Activated CD4-positive, alpha-beta T cell treated with anti-CD3 and anti-CD28 coated beads, Interleukin-2, amount 10 ng/mL, durations not matched to agents 7 days and 5 days (primary cell): ENCODE data around the gene DDR1. TPM values are rescaled to one million over a fixed set of nuclear protein-coding genes. Genes with fewer than 3 reads are reported as not detected.
"Not testable (repeated sequence)": the region's sequence is repeated elsewhere in the genome, so short reads cannot be mapped to it uniquely, and the experiment has no call there.

Source experiments
- CTCF ChIA-PET: fragments of 350-600 bp; sonication (Branson Sonifier 250); formaldehyde crosslinking; loops from one replicate; lab custom pipeline; 2021; ENCODE audit warnings: antibody characterized with exemption; lab: Charles Lee
- POLR2A ChIA-PET: fragments of 350-600 bp; sonication (Branson Sonifier 250); formaldehyde crosslinking; loops from one replicate; lab custom pipeline; 2021; ENCODE audit warnings: antibody characterized with exemption; lab: Charles Lee
- DNase-seq: peaks from one replicate; pipeline ENCODE4 v3.0.0-alpha.2; 2020
- H3K27ac Mint-ChIP-seq: one replicate; pipeline ENCODE4 v1.8.0; 2021; ENCODE audit warnings: mild to moderate bottlenecking, moderate library complexity, mixed read lengths
- H3K27me3 Mint-ChIP-seq: one replicate; pipeline ENCODE4 v1.8.0; 2021; ENCODE audit warnings: mixed read lengths
- H3K36me3 Mint-ChIP-seq: one replicate; pipeline ENCODE4 v1.8.0; 2021; ENCODE audit warnings: low read depth, mixed read lengths
- H3K4me1 Mint-ChIP-seq: one replicate; pipeline ENCODE4 v1.8.0; 2021; ENCODE audit warnings: mixed read lengths
- H3K4me3 Mint-ChIP-seq: one replicate; pipeline ENCODE4 v1.8.0; 2021; ENCODE audit warnings: mild to moderate bottlenecking, moderate library complexity, mixed read lengths
- H3K9me3 Mint-ChIP-seq: one replicate; pipeline ENCODE4 v1.8.0; 2021; ENCODE audit warnings: mixed read lengths
- total RNA-seq, 2 experiments: library from RNA; stranded (reverse); gene quantifications; one replicate each; pipeline ENCODE4 v1.2.3, GENCODE V29; 2021

Gene DDR1
- total RNA-seq, 2 experiments from 2014 or later = 4.5 to 5.6 TPM

GRCh38 chr6:30842754-30843610, 41.3 kb upstream of the DDR1 start:
- peaks cover 4% of the 10 kb centered on the region for H3K27me3 Mint-ChIP-seq
- no peaks in the 10 kb centered on the region for H3K9me3 Mint-ChIP-seq
- POLR2A ChIA-PET = no interaction called here
- CTCF ChIA-PET = interaction anchor here (0.6 to 2.6 kb wide), 5 partner anchors 9 to 70 kb away, joined by 3 to 14 read pairs (median 4); no protein-coding TSS in a partner anchor
- peak; percentile 11 for DNase-seq
- H3K36me3 Mint-ChIP-seq = no peaks in the 10 kb centered on the region
- no peak overlapping the region for H3K4me3 Mint-ChIP-seq
- peaks cover 20% of the 10 kb centered on the region for H3K4me1 Mint-ChIP-seq
- no peak overlapping the region for H3K27ac Mint-ChIP-seq

- ChIA-PET POLR2A (no interaction called here), CTCF (interaction anchor here (0.6 to 2.6 kb wide), 6 partner anchors 9 to 244 kb away, joined by 3 to 14 read pairs (median 4); no protein-coding TSS in a partner anchor)
- no peak overlapping the region for H3K27ac Mint-ChIP-seq
- H3K4me1 Mint-ChIP-seq = peaks cover 20% of the 10 kb centered on the region
- H3K9me3 Mint-ChIP-seq = no peaks in the 10 kb centered on the region
- H3K27me3 Mint-ChIP-seq = peaks cover 4% of the 10 kb centered on the region
- no peak overlapping the region for H3K4me3 Mint-ChIP-seq
- H3K36me3 Mint-ChIP-seq = no peaks in the 10 kb centered on the region
- DNase-seq = no peak
Measured at GRCh38 chr6:30843611-30843998, 40.7 kb upstream of the DDR1 start.

- no peak overlapping the region for H3K4me3 Mint-ChIP-seq
- H3K27me3 Mint-ChIP-seq = peaks cover 4% of the 10 kb centered on the region
Measured at GRCh38 chr6:30844118-30844535, 40.2 kb upstream of the DDR1 start.

GRCh38 chr6:30845183-30845582, 39.1 kb upstream of the DDR1 start:
- Mint-ChIP-seq H3K27me3 (peaks cover 4% of the 10 kb centered on the region), H3K4me3 (no peak overlapping the region), H3K27ac (no peak overlapping the region), H3K9me3 (no peaks in the 10 kb centered on the region), H3K4me1 (peaks cover 20% of the 10 kb centered on the region), H3K36me3 (no peaks in the 10 kb centered on the region)
- CTCF ChIA-PET = interaction anchor here (1.0 to 2.6 kb wide), 4 partner anchors 11 to 57 kb away, joined by 3 to 14 read pairs (median 4); no protein-coding TSS in a partner anchor
- POLR2A ChIA-PET = no interaction called here
- no peak for DNase-seq

More at GRCh38 chr6:30844118-30844535, 40.2 kb upstream of the DDR1 start:
- no peak for DNase-seq
- Mint-ChIP-seq H3K36me3 (no peaks in the 10 kb centered on the region), H3K4me1 (peaks cover 20% of the 10 kb centered on the region), H3K27ac (no peak overlapping the region), H3K9me3 (no peaks in the 10 kb centered on the region)
- CTCF ChIA-PET = interaction anchor here (0.9 to 2.6 kb wide), 6 partner anchors 13 to 273 kb away, joined by 3 to 14 read pairs (median 4); partner anchors contain the start of gene ABCF1
- POLR2A ChIA-PET = no interaction called here

GRCh38 chr6:30847421-30847970, 36.8 kb upstream of the DDR1 start:
- Mint-ChIP-seq H3K9me3 (peaks cover 15% of the 10 kb centered on the region), H3K27me3 (peaks cover 4% of the 10 kb centered on the region), H3K27ac (no peak overlapping the region), H3K4me1 (peaks cover 16% of the 10 kb centered on the region), H3K4me3 (no peak overlapping the region), H3K36me3 (peaks cover 3% of the 10 kb centered on the region)
- DNase-seq = no peak
- POLR2A ChIA-PET = interaction anchor here (0.5 kb wide), 1 partner anchor 568 kb away, joined by 4 read pairs; no protein-coding TSS in a partner anchor
- CTCF ChIA-PET = interaction anchor here (0.8 kb wide), 1 partner anchor 11 kb away, joined by 3 read pairs; no protein-coding TSS in a partner anchor

- no peak for DNase-seq
- H3K27me3 Mint-ChIP-seq = peaks cover 4% of the 10 kb centered on the region
- POLR2A ChIA-PET = no interaction called here
- peaks cover 15% of the 10 kb centered on the region for H3K9me3 Mint-ChIP-seq
- peaks cover 14% of the 10 kb centered on the region for H3K4me1 Mint-ChIP-seq
- no peak overlapping the region for H3K27ac Mint-ChIP-seq
- H3K36me3 Mint-ChIP-seq = peaks cover 3% of the 10 kb centered on the region
- CTCF ChIA-PET = no interaction called here
- H3K4me3 Mint-ChIP-seq = no peak overlapping the region
Measured at GRCh38 chr6:30847971-30848436, 36.3 kb upstream of the DDR1 start.

- Mint-ChIP-seq H3K4me1 (no peaks in the 10 kb centered on the region), H3K27ac (no peak overlapping the region), H3K9me3 (peaks cover 17% of the 10 kb centered on the region), H3K4me3 (no peak overlapping the region), H3K36me3 (peaks cover 3% of the 10 kb centered on the region), H3K27me3 (peaks cover 2% of the 10 kb centered on the region)
- ChIA-PET POLR2A (no interaction called here), CTCF (no interaction called here)
- no peak for DNase-seq
Measured at GRCh38 chr6:30849903-30850651, 34.2 kb upstream of the DDR1 start.

GRCh38 chr6:30852459-30852858, 31.9 kb upstream of the DDR1 start:
- H3K4me1 Mint-ChIP-seq, CTCF ChIA-PET, H3K36me3 Mint-ChIP-seq, DNase-seq, POLR2A ChIA-PET, H3K27ac Mint-ChIP-seq, H3K27me3 Mint-ChIP-seq, H3K4me3 Mint-ChIP-seq: not testable (repeated sequence)
- H3K9me3 Mint-ChIP-seq = peaks cover 17% of the 10 kb centered on the region

GRCh38 chr6:30854285-30855040, 29.9 kb upstream of the DDR1 start:
- Mint-ChIP-seq H3K4me1 (no peaks in the 10 kb centered on the region), H3K9me3 (peaks cover 28% of the 10 kb centered on the region), H3K27ac (no peak overlapping the region), H3K4me3 (no peak overlapping the region), H3K36me3 (peaks cover 3% of the 10 kb centered on the region), H3K27me3 (no peaks in the 10 kb centered on the region)
- ChIA-PET POLR2A (interaction anchor here (0.7 kb wide), 1 partner anchor 54 kb away, joined by 5 read pairs; no protein-coding TSS in a partner anchor), CTCF (no interaction called here)
- DNase-seq = no peak

GRCh38 chr6:30855429-30856075, 28.8 kb upstream of the DDR1 start:
- no peak overlapping the region for H3K27ac Mint-ChIP-seq
- H3K4me1 Mint-ChIP-seq = no peaks in the 10 kb centered on the region
- peaks cover 31% of the 10 kb centered on the region for H3K9me3 Mint-ChIP-seq
- CTCF ChIA-PET = interaction anchor here (0.6 to 1.5 kb wide), 5 partner anchors 10 to 111 kb away, joined by 3 to 6 read pairs (median 3); no protein-coding TSS in a partner anchor
- no peaks in the 10 kb centered on the region for H3K27me3 Mint-ChIP-seq
- peaks cover 3% of the 10 kb centered on the region for H3K36me3 Mint-ChIP-seq
- DNase-seq = no peak
- no peak overlapping the region for H3K4me3 Mint-ChIP-seq
- POLR2A ChIA-PET = no interaction called here

GRCh38 chr6:30857112-30857511, 27.2 kb upstream of the DDR1 start:
- no peaks in the 10 kb centered on the region for H3K27me3 Mint-ChIP-seq
- ChIA-PET POLR2A (interaction anchor here (0.6 kb wide), 1 partner anchor 88 kb away, joined by 4 read pairs; no protein-coding TSS in a partner anchor), CTCF (interaction anchor here (0.7 to 1.4 kb wide), 2 partner anchors 13 to 26 kb away, joined by 3 to 4 read pairs; no protein-coding TSS in a partner anchor)
- H3K27ac Mint-ChIP-seq = no peak overlapping the region
- no peaks in the 10 kb centered on the region for H3K4me1 Mint-ChIP-seq
- no peak for DNase-seq
- no peak overlapping the region for H3K4me3 Mint-ChIP-seq
- peaks cover 6% of the 10 kb centered on the region for H3K36me3 Mint-ChIP-seq
- peaks cover 21% of the 10 kb centered on the region for H3K9me3 Mint-ChIP-seq
